Neural cell (in vitro differentiated cells): ENCODE results near the gene GRHL3. TPM values are rescaled to one million over a fixed set of nuclear protein-coding genes. Genes with fewer than 3 reads are reported as not detected.

Experiments used
- H2AFZ ChIP-seq: fragments of 200-600, 300-800 bp; sonication (generic), shearing (Covaris generic); 2 replicates; pipeline ENCODE4 v1.6.0; 2014; ENCODE audit warnings: low read depth, mild to moderate bottlenecking, antibody characterized with exemption, low read length, moderate library complexity
- H3F3A ChIP-seq: fragments of 200-600 bp; shearing (Covaris generic); 2 replicates; pipeline ENCODE4 v1.6.1; 2016; ENCODE audit warnings: mild to moderate bottlenecking, moderate library complexity, mixed read lengths, antibody characterized with exemption, low read length; ENCODE audit not compliant: insufficient read depth, poor library complexity, severe bottlenecking
- H3K27ac ChIP-seq: fragments of 200-600, 300-800 bp; sonication (generic), shearing (Covaris generic); 2 replicates; pipeline ENCODE4 v1.5.1; 2014; ENCODE audit warnings: mild to moderate bottlenecking, low read length, moderate library complexity
- H3K27me3 ChIP-seq: fragments of 300-800, 200-600 bp; sonication (generic), shearing (Covaris generic); 2 replicates; pipeline ENCODE4 v1.6.0; 2014; ENCODE audit warnings: mild to moderate bottlenecking, low read depth, low read length, moderate library complexity; ENCODE audit not compliant: insufficient read depth
- H3K36me3 ChIP-seq: fragments of 300-800, 200-600 bp; sonication (generic), shearing (Covaris generic); 2 replicates; pipeline ENCODE4 v1.5.1; 2014; ENCODE audit warnings: mild to moderate bottlenecking, antibody characterized with exemption, low read length, moderate library complexity; ENCODE audit not compliant: insufficient read depth
- H3K4me2 ChIP-seq: fragments of 300-800, 200-600 bp; sonication (generic), shearing (Covaris generic); 2 replicates; pipeline ENCODE4 v1.6.0; 2014; ENCODE audit warnings: mild to moderate bottlenecking, low read length
- H3K4me3 ChIP-seq: fragments of 300-800, 200-600 bp; sonication (generic), shearing (Covaris generic); 2 replicates; pipeline ENCODE4 v1.5.1; 2014; ENCODE audit warnings: mild to moderate bottlenecking, low read length, moderate library complexity
- H3K79me2 ChIP-seq: fragments of 200-600 bp; shearing (Covaris generic); replicated peaks from 2 replicates; pipeline ENCODE4 v1.6.0; 2014; ENCODE audit warnings: mild to moderate bottlenecking, low read length, moderate library complexity; ENCODE audit not compliant: insufficient read depth
- H3K9ac ChIP-seq: fragments of 300-800, 200-600 bp; sonication (generic), shearing (Covaris generic); 2 replicates; pipeline ENCODE4 v1.6.1; 2016; ENCODE audit warnings: mild to moderate bottlenecking, low read length, mixed read lengths
- H3K9me2 ChIP-seq: fragments of 200-600 bp; shearing (Covaris generic); 2 replicates; pipeline ENCODE4 v1.6.1; 2016; ENCODE audit warnings: mild to moderate bottlenecking, low read length, mixed read lengths; ENCODE audit not compliant: insufficient read depth
- H3K9me3 ChIP-seq: fragments of 200-600, 300-800 bp; sonication (generic), shearing (Covaris generic); 2 replicates; pipeline ENCODE4 v1.6.1; 2016; ENCODE audit warnings: mild to moderate bottlenecking, mixed run types, low read length, moderate library complexity, mixed read lengths
- H4K20me1 ChIP-seq: fragments of 200-600 bp; shearing (Covaris generic); 2 replicates; pipeline ENCODE4 v1.6.1; 2016; ENCODE audit warnings: mild to moderate bottlenecking, mixed run types; ENCODE audit not compliant: insufficient read depth
- EP300 ChIP-seq: fragments of 450-650 bp; conservative IDR thresholded peaks from 2 replicates; pipeline ENCODE4 v1.6.1; 2014; ENCODE audit warnings: antibody characterized with exemption, mild to moderate bottlenecking, moderate library complexity; ENCODE audit not compliant: poor library complexity, severe bottlenecking
- EZH2 ChIP-seq: fragments of 200-600, 300-800 bp; shearing (Covaris generic), sonication (generic); IDR thresholded peaks from 2 replicates; pipeline ENCODE4 v1.6.1; 2014; ENCODE audit warnings: antibody characterized with exemption, low read length, borderline replicate concordance, mild to moderate bottlenecking; ENCODE audit not compliant: insufficient read depth, poor library complexity, severe bottlenecking
- MXI1 ChIP-seq: fragments of 450-650 bp; conservative IDR thresholded peaks from 2 replicates; pipeline ENCODE4 v1.6.1; 2014; ENCODE audit warnings: antibody characterized with exemption, mild to moderate bottlenecking; ENCODE audit not compliant: poor library complexity, severe bottlenecking
- POLR2AphosphoS5 ChIP-seq: IDR thresholded peaks from 2 replicates; pipeline ENCODE4 v1.6.1; 2012
- RAD21 ChIP-seq: fragments of 450-650 bp; conservative IDR thresholded peaks from 2 replicates; pipeline ENCODE4 v1.6.1; 2014; ENCODE audit warnings: antibody characterized with exemption, mild to moderate bottlenecking, moderate library complexity
- SMC3 ChIP-seq: fragments of 450-650 bp; conservative IDR thresholded peaks from 2 replicates; pipeline ENCODE4 v1.6.1; 2014; ENCODE audit warnings: antibody characterized with exemption, mild to moderate bottlenecking, moderate library complexity; ENCODE audit not compliant: poor library complexity
- TAF1 ChIP-seq: IDR thresholded peaks from 2 replicates; pipeline ENCODE4 v1.6.1; 2012; ENCODE audit warnings: low read depth
- polyA plus RNA-seq: library from polyadenylated mRNA; depleted of rRNA; stranded (reverse); fragments of >200 nt; gene quantifications from 2 replicates; pipeline ENCODE4 v1.2.3, GENCODE V29; 2014
- TF ChIP-seq, protein P1 (sequence below): IDR thresholded peaks from 2 replicates; pipeline ENCODE4 v1.6.1; 2012; ENCODE audit warnings: borderline replicate concordance
- TF ChIP-seq, protein P2 (sequence below): fragments of 450-650 bp; IDR thresholded peaks from 2 replicates; pipeline ENCODE4 v1.5.1; 2014; ENCODE audit warnings: antibody characterized with exemption, mild to moderate bottlenecking, moderate library complexity; ENCODE audit not compliant: poor library complexity, severe bottlenecking

GRHL3 gene
- polyA plus RNA-seq, 1 donor from 2014 or later, result not detected

DNA sequence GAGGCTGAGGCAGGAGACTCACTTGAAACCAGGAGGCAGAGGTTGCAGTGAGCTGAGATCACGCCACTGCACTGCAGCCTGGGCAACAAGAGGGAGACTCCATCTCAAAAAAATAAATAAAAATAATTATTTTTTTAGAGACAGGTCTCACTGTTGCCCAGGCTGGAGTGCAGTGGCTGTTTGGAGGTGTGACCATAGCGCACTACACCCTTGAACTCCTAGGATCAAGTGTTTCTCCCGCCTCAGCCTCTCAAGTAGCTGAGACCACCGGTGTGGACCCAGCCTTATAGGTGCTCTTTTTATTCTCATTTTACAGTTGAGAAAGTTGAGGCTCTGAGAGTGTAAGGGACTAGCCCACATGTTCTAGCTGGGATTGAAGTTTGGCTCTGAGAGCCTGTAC is 15.6 kb upstream of the GRHL3 start:
- no peak overlapping the region for H3K27ac ChIP-seq
- H3K79me2 ChIP-seq, result no peaks in the 10 kb centered on the region
- TF ChIP-seq, protein P1, sequence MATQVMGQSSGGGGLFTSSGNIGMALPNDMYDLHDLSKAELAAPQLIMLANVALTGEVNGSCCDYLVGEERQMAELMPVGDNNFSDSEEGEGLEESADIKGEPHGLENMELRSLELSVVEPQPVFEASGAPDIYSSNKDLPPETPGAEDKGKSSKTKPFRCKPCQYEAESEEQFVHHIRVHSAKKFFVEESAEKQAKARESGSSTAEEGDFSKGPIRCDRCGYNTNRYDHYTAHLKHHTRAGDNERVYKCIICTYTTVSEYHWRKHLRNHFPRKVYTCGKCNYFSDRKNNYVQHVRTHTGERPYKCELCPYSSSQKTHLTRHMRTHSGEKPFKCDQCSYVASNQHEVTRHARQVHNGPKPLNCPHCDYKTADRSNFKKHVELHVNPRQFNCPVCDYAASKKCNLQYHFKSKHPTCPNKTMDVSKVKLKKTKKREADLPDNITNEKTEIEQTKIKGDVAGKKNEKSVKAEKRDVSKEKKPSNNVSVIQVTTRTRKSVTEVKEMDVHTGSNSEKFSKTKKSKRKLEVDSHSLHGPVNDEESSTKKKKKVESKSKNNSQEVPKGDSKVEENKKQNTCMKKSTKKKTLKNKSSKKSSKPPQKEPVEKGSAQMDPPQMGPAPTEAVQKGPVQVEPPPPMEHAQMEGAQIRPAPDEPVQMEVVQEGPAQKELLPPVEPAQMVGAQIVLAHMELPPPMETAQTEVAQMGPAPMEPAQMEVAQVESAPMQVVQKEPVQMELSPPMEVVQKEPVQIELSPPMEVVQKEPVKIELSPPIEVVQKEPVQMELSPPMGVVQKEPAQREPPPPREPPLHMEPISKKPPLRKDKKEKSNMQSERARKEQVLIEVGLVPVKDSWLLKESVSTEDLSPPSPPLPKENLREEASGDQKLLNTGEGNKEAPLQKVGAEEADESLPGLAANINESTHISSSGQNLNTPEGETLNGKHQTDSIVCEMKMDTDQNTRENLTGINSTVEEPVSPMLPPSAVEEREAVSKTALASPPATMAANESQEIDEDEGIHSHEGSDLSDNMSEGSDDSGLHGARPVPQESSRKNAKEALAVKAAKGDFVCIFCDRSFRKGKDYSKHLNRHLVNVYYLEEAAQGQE, result no peak
- H3K9me3 ChIP-seq, result no peaks in the 10 kb centered on the region
- H3K9ac ChIP-seq, result no peak overlapping the region
- H3K4me2 ChIP-seq, result no peak overlapping the region
- H2AFZ ChIP-seq, result no peak overlapping the region
- H3K4me3 ChIP-seq, result no peak overlapping the region
- no peaks in the 10 kb centered on the region for H3K9me2 ChIP-seq
- H3K27me3 ChIP-seq, result no peaks in the 10 kb centered on the region
- no peaks in the 10 kb centered on the region for H3F3A ChIP-seq
- no peaks in the 10 kb centered on the region for H3K36me3 ChIP-seq
- H4K20me1 ChIP-seq, result no peaks in the 10 kb centered on the region

GRCh38 chr1:24304763-24305162 is 14.4 kb upstream of the GRHL3 start:
- Histone ChIP-seq H3K9me3 (no peaks in the 10 kb centered on the region), H2AFZ (no peak overlapping the region), H3K9ac (no peak overlapping the region), H3K79me2 (no peaks in the 10 kb centered on the region), H3K9me2 (no peaks in the 10 kb centered on the region), H3K27me3 (no peaks in the 10 kb centered on the region), H3K27ac (no peak overlapping the region), H3K36me3 (no peaks in the 10 kb centered on the region), H3K4me2 (no peak overlapping the region), H3F3A (no peaks in the 10 kb centered on the region), H4K20me1 (no peaks in the 10 kb centered on the region), H3K4me3 (no peak overlapping the region)
- TF ChIP-seq EZH2, result no peak
- no peak for TF ChIP-seq MXI1
- no peak for TF ChIP-seq EP300
- TF ChIP-seq, protein P1, result no peak
- no peak for TF ChIP-seq POLR2AphosphoS5
- TF ChIP-seq TAF1, result no peak
- no peak for TF ChIP-seq RAD21
- TF ChIP-seq, protein P2, sequence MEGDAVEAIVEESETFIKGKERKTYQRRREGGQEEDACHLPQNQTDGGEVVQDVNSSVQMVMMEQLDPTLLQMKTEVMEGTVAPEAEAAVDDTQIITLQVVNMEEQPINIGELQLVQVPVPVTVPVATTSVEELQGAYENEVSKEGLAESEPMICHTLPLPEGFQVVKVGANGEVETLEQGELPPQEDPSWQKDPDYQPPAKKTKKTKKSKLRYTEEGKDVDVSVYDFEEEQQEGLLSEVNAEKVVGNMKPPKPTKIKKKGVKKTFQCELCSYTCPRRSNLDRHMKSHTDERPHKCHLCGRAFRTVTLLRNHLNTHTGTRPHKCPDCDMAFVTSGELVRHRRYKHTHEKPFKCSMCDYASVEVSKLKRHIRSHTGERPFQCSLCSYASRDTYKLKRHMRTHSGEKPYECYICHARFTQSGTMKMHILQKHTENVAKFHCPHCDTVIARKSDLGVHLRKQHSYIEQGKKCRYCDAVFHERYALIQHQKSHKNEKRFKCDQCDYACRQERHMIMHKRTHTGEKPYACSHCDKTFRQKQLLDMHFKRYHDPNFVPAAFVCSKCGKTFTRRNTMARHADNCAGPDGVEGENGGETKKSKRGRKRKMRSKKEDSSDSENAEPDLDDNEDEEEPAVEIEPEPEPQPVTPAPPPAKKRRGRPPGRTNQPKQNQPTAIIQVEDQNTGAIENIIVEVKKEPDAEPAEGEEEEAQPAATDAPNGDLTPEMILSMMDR, result no peak
- no peak for TF ChIP-seq SMC3
